HG03575 (cell line): ENCODE results near the gene TACC3.

Experiments used
- ATAC-seq: cut with Tn5 transposase; IDR thresholded peaks from one replicate; pipeline ENCODE4 v1.9.1; 2021; ENCODE audit not compliant: unreplicated experiment, insufficient number of reproducible peaks, low FRiP score; ENCODE audit errors: extremely low read depth

Gene TACC3

DNA sequence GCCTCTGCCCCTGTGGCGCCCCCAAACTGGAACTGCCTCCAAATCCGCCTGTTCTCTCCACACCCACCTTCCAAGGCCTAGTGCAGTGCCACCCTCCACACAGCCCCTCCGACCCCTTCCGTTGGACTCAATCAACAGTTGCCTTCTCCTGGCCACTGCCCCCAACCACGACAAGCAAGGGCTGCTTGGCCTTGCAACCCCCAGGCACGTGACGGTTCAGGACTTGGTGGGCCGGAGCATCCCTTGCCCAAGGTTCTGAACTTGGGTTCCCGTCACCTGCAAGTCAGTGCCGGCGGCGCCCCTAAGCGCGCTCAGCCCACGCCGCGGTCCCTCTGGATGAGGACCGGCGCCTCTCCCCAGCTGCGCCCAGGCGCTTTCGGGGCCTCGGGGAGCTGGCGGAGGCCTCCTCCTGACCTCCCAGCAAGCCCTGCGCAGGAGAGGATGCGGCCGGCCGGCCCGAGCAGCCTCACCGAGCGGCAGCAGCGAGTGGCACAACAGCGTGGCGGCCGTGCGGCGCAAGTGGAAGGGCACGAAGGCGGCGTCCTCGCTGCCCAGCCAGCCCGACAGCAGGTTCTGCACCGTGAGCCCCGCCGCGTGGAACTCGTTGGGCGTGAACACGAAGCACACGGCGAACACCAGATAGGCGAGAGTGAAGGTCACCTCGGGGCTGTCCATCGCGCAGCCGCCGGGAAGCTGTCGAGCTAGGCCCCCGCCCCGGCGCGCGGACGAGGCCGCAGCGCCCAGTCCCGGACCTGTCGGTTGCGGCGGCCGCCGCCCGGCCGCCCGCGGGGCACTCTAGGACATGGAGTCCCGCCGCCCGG lies 948 bp upstream of the TACC3 start:
- no peak for ATAC-seq

DNA sequence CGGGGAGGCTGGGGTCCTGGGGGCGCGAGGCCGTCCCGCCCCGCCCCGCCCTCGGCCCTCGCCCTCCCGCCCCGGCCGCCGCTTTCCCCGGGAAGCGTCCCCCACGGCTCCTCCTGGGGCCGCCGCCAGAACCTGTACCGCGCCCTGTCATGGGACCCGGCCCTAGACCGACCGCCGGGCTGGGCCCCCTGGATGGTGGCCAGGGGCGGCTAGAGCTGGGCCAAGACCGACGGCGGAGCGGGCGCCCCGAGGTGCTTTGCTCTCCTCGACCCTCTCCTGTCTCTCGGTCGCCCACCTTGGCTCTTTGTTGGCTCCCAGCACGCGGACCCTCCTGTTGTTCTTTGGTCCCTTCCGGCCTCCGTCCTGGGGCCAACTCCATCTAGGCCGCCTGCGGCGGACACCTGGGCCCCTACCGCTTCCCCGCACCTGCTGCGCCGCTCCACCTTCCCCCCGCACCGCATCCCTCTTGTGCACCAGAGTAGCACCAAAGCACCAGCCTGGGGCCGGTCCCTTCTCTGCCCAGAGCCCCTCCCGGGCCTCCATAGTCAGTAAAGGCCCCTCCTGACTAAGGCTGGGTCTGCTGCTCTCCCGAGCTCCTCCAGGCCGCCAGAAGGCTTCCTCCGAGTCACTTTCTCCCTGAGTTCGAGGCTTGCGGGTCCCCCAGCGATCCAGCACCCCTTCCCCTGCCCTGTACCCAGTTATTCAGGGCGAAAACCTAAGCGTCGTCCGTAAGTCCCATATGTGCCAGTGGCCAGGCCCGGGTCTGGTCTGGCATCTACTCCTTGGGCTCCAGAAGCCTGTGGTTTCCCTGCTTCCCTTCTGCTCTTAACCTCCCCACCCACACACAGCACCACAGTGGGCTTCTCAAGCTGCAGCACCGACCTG lies 587 bp downstream of the TACC3 start:
- no peak for ATAC-seq

DNA sequence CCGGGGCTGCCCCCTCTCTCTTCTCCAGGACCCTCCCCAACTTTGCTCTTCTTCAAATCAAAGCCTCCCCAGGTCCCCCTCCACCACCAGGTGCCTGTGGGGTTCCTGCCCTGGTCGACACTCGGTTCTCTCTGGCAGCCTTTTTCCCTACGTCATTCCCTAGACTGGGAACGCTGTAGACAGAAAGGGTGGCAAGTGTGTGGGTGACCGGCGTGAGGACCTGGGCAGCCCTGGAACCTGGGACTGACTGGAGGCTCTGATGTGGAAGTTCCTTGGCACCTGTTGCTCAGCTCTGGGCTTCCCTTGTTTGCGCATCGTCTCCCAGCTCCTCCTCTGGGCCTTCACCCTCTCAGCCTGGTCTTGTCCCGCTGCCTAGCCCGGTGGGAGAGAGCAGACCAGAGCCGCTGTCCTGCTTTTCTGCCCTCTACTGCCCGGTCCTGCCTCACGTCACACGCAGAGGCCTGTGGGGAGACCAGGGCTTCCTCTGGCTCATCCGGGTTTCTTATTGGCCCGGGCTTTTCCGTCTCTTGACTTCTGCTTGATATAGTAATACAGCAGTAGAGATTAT lies 1.3 kb downstream of the TACC3 start:
- no peak for ATAC-seq

DNA sequence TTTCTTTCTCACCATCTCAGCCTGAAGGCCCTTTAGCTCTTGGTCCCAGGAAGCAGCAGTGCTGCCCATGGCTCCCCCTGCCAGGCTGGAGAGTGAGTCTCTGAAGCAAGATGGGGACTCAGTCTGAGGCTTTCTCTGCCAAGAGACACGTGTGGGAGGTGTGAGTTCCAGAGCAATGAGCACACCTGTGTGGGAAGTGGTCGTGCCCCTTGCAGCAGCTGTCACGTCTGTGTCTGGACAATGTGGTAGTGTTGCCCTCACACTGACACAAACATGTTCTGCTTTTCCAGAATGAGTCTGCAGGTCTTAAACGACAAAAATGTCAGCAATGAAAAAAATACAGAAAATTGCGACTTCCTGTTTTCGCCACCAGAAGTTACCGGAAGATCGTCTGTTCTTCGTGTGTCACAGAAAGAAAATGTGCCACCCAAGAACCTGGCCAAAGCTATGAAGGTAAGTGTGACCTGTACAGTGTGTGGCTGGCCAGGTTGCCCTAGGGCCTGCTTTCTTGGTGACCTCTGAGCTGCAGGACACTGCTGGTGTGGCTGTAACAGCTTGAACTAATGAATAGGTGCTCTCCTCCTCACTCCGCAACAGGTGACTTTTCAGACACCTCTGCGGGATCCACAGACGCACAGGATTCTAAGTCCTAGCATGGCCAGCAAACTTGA lies 1.9 kb downstream of the TACC3 start:
- no peak for ATAC-seq

DNA sequence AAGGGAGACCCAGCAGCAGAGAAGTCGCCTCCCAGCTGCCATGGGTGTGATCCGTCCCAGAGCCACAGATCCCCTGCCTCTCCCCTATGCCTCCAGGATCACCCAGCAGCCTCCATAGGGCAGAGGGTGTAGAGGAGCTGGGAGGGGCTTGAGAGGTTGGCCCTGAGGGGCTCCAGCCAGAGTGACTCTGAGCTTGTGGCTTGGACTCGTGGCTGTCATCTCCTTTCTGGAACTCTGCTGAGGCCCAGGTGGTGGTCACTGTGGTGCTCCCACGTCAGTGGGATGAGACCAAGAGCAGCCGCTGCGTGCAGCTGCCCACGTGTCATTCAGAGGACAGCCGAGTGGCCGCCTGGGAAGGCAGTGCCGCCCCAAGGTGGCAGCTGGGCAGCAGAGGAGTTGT lies 4.2 kb downstream of the TACC3 start:
- ATAC-seq: no peak

DNA sequence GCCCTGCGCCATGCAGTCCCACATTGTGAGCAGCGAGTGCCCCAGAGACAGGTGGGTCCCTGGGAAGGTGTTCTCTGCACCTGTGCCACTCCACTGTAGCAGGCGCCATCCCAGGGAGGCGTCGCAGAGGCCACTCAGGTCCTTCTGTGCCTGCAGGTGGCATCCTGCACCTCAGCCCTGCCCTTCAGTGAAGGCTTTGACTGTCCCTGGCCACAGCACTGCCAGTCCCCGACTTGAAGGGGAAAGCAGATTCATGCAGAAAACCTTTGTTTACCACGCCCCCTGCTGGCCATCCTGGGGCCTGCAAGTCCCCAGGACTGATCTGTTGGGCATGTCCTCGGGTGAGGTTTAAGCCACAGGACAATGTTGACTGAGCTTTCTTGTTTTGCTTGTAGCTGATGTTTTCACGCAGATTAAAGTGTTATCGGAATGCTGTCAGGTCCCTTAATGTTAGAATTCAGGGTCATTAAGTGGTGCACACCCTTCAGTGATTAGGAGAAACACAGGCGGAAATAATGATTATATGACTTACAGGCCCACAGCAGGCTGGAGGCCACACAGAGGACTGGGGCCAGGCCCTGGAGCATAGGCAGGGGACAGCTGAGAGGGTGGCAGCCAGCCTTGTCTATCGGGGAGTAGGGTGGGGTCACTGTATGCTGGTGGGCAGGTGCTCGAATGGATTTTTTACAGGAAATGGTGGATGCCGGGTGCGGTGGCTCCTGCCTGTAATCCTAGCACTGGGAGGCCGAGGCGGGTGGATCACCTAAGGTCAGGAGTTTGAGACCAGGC lies 5.0 kb downstream of the TACC3 start:
- no peak for ATAC-seq

DNA sequence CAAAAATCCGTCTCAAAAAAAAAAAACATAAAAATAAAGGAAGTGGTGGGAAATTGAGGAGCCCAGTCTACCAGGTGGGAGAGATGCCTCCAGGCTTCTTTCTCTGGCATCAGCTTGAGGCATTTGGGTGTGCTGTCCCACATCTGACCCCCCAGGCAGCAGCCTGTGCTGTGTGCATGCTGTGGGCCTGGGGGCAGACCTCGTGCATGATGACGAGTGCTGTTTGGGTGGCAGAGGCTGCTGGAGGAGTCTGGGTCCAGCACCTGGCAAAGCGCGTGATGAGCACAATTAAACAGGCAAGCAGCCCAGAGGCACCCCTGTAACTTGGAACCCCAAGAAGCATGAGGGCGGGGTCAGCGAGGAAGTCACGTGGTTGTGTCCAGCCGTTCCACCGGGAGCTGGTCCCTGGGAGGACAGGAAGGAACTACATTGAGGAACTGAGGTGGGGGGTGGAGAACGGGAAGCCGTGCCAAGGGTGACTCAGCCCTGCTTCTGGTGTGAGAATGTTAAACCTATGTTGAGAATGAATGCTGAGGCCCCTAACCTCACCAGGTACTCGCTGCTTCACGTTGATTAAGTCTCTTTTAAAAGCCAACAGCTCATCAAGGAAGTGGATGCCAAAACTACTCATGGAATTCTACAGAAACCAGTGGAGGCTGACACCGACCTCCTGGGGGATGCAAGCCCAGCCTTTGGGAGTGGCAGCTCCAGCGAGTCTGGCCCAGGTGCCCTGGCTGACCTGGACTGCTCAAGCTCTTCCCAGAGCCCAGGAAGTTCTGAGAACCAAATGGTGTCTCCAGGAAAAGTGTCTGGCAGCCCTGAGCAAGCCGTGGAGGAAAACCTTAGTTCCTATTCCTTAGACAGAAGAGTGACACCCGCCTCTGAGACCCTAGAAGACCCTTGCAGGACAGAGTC lies 6.1 kb downstream of the TACC3 start:
- ATAC-seq: no peak

DNA sequence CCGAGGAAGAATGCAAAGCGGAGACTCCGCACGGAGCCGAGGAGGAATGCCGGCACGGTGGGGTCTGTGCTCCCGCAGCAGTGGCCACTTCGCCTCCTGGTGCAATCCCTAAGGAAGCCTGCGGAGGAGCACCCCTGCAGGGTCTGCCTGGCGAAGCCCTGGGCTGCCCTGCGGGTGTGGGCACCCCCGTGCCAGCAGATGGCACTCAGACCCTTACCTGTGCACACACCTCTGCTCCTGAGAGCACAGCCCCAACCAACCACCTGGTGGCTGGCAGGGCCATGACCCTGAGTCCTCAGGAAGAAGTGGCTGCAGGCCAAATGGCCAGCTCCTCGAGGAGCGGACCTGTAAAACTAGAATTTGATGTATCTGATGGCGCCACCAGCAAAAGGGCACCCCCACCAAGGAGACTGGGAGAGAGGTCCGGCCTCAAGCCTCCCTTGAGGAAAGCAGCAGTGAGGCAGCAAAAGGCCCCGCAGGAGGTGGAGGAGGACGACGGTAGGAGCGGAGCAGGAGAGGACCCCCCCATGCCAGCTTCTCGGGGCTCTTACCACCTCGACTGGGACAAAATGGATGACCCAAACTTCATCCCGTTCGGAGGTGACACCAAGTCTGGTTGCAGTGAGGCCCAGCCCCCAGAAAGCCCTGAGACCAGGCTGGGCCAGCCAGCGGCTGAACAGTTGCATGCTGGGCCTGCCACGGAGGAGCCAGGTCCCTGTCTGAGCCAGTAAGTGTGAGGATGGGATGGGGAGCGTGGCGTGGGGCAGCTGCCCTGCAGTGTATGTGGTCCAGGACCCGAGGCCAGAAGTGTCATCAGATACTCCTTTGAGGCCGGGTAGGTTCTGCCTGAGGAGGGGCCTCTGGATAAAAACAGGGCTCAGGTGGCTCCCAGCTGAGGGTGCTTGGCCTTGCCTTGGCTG lies 7.0 kb downstream of the TACC3 start:
- no peak for ATAC-seq

DNA sequence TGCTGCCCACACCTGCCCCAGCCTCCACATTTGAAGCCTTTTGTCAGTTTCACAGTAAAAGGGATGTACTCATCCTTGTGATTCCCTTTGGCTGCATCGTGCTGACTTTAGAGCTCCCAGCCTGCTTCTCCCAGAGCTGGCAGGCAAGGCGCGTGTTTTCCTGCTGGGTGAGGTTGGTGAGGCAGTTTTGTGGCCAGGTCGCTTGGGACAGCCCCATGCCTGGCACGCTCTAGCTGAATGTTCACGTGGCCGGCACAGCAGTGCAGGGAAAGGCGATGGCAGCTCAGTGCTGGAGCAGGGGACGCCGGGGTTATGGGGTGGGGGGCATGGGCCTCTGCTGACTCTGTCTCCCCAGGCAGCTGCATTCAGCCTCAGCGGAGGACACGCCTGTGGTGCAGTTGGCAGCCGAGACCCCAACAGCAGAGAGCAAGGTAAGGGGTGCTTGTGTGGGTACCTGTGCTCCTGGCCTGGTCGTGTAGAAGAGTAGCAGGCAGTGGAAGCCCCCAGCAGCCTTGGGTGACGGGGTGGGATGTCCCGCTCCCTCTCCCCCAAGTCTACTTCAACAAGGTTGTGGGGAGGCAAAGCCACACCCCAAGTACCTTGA lies 9.3 kb downstream of the TACC3 start:
- ATAC-seq: no peak

DNA sequence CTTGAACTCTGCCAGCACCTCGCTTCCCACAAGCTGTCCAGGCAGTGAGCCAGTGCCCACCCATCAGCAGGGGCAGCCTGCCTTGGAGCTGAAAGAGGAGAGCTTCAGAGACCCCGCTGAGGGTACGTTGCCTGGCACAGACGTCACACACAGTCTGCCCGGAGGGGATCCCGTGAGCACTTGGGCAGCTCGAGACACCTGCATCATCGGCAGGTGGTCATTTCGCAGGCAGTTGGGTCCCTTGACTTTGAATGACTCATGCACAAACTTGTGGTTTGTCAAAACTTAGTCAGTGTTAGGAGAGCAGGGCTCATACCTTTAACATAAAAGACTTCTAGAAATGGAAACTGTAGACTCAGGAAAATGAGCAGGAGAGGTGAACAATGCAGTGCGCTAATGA lies 9.9 kb downstream of the TACC3 start:
- no peak for ATAC-seq

DNA sequence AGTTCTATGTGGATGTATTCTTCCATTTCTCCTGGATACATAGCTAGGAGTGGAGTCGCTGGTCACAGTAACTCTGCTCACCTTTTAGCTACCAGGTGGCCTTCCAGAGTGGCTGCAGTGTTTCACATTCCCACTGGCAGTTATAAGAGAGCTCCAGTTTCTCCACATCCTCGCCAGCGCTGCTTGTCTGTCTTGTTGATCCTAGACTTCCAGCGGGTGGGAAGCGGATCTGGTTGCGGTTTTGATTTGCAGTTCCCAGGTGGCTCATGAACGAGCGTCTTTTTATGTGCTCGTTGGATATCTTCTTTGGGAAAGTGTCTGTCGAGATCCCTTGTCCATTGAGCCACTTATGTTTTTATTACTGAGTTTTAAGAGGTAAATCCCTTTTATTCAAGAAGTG lies 11.6 kb downstream of the TACC3 start:
- no peak for ATAC-seq

DNA sequence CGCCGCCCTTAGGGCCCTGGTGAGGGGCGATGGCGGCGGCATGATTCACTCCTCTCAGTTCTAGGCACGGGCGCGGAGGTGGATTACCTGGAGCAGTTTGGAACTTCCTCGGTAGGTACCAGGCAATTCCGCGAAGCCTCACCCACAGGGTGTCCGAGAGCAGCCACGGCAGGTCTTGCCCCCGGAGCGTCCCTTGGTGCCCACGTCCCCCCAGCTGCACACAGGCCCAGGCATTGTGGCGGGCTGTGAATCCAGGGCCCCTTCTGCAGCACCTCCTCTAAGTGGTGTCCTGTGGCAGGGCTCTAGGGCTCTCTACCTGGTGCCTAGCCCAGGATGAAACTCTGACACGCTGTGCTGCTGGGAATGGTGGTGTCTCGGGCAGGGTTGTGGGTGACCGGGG lies 13.9 kb downstream of the TACC3 start:
- no peak for ATAC-seq

DNA sequence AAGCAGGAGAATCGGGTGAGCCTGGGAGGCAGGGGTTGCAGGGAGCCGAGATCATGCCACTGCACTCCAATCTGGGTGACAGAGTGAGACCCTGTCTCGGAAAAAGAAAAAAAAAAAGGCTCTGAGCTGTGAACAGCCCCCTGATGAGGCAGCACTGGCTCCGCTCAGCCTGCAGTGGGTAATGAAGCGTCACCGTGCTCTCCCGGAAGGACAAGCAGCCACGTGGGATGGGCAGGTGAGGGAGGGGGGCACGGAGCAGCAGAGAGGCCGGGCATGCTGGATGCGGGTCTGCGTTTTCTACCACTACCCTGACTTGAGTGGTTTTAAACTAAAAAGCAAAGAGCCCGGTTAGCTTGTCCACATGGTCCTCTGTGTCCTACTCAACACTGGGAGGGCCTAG lies 15.5 kb downstream of the TACC3 start:
- ATAC-seq: no peak

DNA sequence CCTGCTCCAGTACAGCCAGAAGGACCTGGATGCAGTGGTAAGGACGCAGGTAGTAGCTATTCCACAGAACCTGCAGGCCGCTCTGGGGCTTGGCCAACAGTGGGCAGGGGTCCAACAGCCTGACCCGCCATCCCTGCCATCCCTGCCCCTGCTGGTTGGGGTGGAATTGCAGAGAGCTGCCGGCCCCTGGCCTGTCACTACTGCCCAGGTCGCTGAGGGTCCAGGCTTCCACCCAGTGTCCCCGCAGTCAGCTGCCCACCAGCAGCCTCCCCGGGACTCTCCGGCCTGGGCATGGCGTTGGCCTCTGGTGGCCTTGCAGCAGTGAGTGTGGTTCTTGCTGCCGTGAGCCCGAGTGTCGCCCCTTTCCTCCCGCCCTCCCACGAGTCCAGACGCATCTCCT lies 16.3 kb downstream of the TACC3 start:
- ATAC-seq: no peak

DNA sequence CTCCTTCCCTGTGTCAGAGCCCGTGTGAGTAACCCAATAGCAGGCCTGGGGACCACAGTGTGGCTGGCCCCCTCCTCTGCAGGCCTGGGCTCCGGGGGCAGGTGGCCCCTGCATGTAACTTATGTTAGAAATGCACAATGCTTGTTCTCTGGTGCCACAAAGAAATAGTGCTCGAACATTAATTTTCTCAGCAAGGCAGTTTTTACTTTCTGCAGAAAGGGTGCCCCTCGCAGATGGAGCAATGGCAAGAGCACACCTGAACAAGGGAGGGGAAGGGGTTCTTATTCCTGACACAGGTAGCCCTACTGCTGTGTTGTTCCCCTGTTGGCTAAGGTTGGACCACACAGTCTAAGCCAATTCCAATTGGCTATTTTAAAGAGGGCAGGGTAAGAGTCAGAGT lies 17.1 kb downstream of the TACC3 start:
- no peak for ATAC-seq

DNA sequence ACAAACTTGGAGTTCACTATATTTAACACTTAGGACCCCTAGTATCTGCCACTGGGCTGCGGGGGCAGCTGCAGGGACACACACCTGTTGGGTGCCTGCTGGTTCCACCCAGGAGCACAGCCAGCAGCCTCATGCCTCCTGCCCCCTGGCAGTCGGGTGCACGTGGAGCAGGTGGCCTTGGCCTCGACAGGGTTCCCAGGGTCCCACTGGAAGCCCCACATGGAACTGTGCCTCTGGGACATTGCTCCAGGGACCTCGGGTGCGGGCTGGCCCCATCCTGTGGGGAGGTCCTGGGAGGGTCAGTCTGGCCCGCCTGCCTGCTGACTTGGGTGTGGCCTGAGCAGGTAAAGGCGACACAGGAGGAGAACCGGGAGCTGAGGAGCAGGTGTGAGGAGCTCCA lies 18.0 kb downstream of the TACC3 start:
- ATAC-seq: no peak
